H1 (cell line): ENCODE data around the gene HTR4.

Experiments used
- CTCF ChIP-seq, 3 experiments: IDR thresholded peaks; 1 replicate in 2 of 3; 2 replicates in 1 of 3; pipeline versions ENCODE4 v1.5.1 to v1.6.1; 2011; ENCODE audit warnings: low read length in 3 of 3, mild to moderate bottlenecking in 3 of 3, inconsistent platforms in 2 of 3, low read depth in 1 of 3, moderate library complexity in 1 of 3; ENCODE audit not compliant: insufficient read depth in 1 of 3; ENCODE audit errors: control extremely low read depth in 1 of 3
- EZH2 ChIP-seq: fragments of 200-600 bp; sonication (generic); IDR thresholded peaks from 2 replicates; pipeline ENCODE4 v1.7.1; 2012; ENCODE audit warnings: low read depth, mild to moderate bottlenecking, moderate library complexity, low read length, inconsistent platforms; ENCODE audit not compliant: severe bottlenecking
- GABPA ChIP-seq: IDR thresholded peaks from 2 replicates; pipeline ENCODE4 v1.6.1; 2011; ENCODE audit warnings: mild to moderate bottlenecking, low read length, moderate library complexity, borderline replicate concordance; ENCODE audit not compliant: insufficient read depth
- NANOG ChIP-seq: IDR thresholded peaks from 2 replicates; pipeline ENCODE4 v1.6.1; 2011; ENCODE audit warnings: low read length, low read depth, mild to moderate bottlenecking, inconsistent platforms; ENCODE audit not compliant: insufficient read depth, poor library complexity, severe bottlenecking
- PHF8 ChIP-seq: fragments of 200-600 bp; sonication (generic); conservative IDR thresholded peaks from 2 replicates; pipeline ENCODE4 v1.7.1; 2012; ENCODE audit warnings: low read depth, mild to moderate bottlenecking, inconsistent platforms, low read length, moderate library complexity
- POLR2A ChIP-seq, 2 experiments: IDR thresholded peaks; 1 replicate in 1 of 2; 2 replicates in 1 of 2; pipeline ENCODE4 v1.6.1; 2011; ENCODE audit warnings: low read depth in 2 of 2, low read length in 2 of 2, mild to moderate bottlenecking in 2 of 2; ENCODE audit errors: control extremely low read depth in 1 of 2
- SRF ChIP-seq: IDR thresholded peaks from 2 replicates; pipeline ENCODE4 v1.6.1; 2011; ENCODE audit warnings: mild to moderate bottlenecking, low read depth, low read length, moderate library complexity

GRCh38 chr5:148685520-148686134 is 31.3 kb upstream of the HTR4 start:
- TF ChIP-seq GABPA = no peak
- TF ChIP-seq PHF8 = no peak
- no peak for TF ChIP-seq POLR2A (IDR thresholded peaks at IDR 0.05; ENCODE audit: control extremely low read depth in 1 of 2, low read depth in 2 of 2, low read length in 2 of 2)
- TF ChIP-seq CTCF (IDR thresholded peaks at IDR 0.05; ENCODE audit: control extremely low read depth in 1 of 3, insufficient read depth in 1 of 3, low read depth in 1 of 3, low read length in 3 of 3) = no peak
- TF ChIP-seq SRF = no peak
- TF ChIP-seq NANOG = no peak
- no peak for TF ChIP-seq EZH2
